ENCODE results near the gene ATP9A.
"Not testable (repeated sequence)": the region's sequence is repeated elsewhere in the genome, so short reads cannot be mapped to it uniquely, and the experiment has no call there.

The ATP9A gene

GRCh38 chr20:51569815-51570738 lies 198.1 kb downstream of the ATP9A start:
- DNase-seq = no peak

DNA sequence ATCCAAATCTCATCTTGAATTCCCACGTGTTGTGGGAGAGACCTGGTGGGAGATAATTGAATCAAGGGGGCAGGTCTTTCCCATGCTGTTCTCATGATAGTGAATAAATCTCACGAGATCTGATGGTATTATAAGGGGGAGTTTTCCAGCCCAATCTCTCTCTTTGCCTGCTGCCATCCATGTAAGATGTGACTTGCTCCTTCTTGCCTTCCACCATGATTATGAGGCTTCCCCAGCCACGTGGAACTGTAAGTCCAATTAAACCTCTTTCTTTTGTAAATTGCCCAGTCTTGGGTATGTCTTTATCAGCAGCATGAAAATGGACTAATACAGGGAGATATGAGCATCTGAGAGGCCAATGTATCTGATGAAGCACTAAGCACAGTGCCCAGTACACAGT lies 199.7 kb downstream of the ATP9A start:
- not testable (repeated sequence) for DNase-seq

GRCh38 chr20:51567622-51568021 lies 200.6 kb downstream of the ATP9A start:
- DNase-seq = no peak

DNA sequence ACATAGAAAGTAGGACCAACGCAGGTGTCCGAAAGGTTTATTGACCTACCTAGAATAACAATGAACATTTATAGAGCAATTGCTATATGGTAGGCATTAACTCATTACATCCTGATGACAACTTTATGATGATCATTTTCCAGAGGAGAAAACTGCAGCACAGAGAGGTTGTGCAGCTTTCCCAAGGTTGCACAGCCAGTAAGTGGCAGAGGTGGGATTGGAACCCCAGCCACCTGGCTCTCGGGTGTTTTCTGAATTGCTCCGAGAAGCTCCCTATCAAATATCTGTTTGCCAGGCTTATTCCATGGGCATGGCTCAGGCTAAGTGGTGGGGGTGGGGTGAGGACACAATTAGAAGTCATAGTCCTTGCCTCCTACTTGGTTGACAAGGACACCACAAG lies 201.6 kb downstream of the ATP9A start:
- no peak for DNase-seq

- no peak for DNase-seq
These were observed 202.7 kb downstream of the ATP9A start for GRCh38 chr20:51565298-51566144.

GRCh38 chr20:51563486-51564332 lies 204.5 kb downstream of the ATP9A start:
- DNase-seq = peak; percentile 19

GRCh38 chr20:51563174-51563485 lies 205.1 kb downstream of the ATP9A start:
- no peak for DNase-seq

- no peak for DNase-seq
These were observed 205.6 kb downstream of the ATP9A start for GRCh38 chr20:51562332-51563173.

DNA sequence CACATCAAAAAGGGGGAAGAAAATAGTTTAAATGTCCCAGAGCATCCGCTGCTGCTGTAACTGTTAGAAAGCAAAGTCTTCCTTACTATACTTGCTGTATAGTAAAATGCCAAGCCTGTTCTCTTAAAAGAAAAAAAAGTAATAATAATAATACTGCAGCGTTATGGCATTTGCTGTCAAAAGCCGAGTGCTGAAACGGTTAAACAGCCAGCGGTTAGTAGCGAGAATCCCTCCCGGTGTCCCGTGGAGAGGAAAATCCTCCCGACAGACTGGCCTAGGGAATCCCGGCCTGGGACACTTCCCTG lies 206.2 kb downstream of the ATP9A start:
- no peak for DNase-seq

DNA sequence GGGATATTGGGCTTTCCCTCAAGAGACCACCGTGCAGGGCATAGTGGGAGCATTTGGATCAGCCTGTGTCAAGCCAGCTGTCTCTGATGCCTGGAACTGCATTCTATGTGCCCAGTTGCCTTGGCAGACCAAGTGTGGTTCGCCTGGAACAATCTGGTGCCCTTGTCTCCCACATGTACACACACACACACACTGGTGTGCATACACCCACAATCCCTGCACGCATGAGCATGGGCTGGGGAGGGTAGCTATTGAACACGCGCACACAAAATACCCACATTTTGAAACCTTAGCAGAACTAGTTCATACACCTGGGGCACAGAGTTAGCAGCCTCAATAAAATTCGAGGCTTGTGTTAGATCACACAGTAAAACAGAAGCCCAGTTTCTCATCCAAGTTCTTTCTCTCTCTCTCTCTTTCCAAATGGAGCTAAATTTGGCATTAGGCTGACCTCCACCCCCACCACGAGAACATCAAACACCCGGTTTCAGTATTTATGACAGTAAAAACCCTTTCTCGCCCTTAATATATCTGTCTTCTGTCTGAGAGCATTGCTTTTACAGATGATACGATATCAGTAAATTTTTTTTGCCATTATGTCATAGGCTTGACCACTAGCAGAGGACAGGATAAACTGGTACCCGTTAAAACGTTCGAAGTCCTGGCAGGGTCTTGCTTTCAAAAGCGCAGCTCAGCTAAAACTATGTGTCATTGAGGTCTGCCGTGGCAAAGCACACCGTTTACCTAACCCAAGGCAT lies 207.5 kb downstream of the ATP9A start:
- DNase-seq = no peak

DNA sequence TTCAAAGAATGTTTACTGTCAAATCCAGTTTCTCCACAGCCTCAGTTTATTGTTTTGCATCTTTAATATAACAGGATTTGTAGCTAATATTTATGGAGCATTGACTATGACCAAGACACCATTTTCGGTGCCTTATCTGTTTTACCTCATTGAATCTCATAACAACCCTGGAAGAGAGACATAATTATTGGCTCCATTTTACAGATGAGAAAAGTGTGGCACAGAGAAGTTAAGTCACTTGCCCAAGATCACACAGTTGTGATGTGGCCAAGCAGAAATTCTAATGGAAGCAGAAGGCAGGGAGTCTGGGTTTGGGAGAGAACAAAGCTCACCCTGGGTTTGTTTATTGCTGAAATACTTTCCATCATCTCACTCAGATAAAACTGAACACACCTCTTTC lies 208.1 kb downstream of the ATP9A start:
- DNase-seq = no peak

DNA sequence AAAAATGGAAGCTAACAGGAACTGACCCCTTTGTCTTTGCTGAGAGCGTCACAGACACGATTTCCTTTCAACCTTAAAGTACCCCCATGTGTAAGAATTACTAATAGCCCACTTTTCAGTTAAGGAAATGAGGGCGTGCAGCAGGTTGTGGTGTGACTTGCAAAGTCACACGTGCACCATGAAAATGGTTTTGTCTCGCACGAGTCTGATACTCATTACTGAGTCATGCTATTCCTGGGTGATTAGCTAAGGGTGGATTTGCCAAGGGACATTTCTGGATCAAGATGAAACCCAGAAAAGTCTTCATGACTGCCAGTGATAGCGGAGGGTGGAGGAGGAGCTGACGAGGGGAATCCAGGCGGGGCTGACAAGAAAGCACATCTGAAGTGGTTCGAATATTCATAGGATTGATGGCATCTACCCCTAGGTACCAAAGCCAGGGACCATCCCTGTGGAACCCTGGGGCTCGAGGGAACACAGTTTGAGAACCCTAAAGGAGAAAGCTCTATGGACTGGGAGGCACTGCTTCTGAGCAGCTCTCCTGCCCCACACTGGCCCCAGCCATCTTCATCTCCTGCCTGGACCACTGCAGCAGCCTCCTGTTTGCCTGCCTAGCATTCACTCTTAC lies 213.5 kb downstream of the ATP9A start:
- DNase-seq = no peak

DNA sequence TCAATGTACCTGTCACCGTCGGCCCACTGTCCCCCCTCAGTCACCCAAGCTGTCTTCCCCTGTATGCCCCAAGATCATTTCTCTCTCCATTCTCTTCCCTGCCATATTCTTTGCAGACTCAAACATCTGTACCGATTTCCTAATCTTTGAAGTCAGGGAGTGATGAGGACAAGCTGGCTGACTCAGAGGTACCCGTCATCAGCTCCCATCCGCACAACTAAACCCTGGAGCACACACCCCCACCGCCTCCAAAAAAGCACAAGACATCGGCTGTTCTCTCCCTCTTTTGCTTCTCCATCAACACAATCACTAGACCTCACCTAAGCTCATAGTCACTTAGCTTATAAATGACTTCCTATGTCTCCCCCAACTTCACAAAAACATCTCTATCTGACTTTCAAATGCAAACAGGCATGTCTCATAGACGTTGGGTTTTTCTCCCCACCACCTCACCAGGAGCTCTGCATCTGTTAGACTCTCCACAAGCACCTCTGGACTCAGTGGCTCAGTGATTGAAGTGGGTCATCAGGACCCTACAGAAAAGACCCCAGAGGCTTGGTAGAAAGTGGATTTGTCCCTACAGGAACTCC lies 214.2 kb downstream of the ATP9A start:
- DNase-seq = no peak

GRCh38 chr20:51551186-51551585 lies 217.0 kb downstream of the ATP9A start:
- no peak for DNase-seq

DNA sequence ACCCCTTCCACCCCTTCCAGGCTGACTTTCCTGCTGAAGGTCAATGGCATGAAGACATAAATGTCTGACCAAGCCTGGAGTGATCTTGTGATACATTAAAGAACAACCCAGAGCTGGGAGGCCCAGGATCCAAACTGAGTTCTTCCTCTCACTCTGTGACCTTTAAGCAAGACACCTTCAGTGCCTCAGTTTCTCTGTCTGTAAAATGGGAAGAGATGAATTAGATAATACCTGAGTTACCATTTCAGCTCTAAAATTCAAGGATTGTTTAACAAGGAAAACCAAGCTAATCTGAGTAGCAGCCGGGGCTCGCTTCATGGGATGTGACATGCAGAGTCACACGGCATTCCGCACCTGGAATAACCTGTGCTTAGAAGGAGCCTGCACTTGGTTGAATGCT lies 218.7 kb downstream of the ATP9A start:
- no peak for DNase-seq

- no peak for DNase-seq
These were observed 220.2 kb downstream of the ATP9A start for GRCh38 chr20:51547951-51548350.
